ENCODE results near the gene EXD3. TPM values are rescaled to one million over a fixed set of nuclear protein-coding genes. Genes with fewer than 3 reads are reported as not detected.

The EXD3 gene
- polyA plus RNA-seq, 1 of the 3 experiments (the other 2 are of a cell fraction) = 11.5 TPM

- no peak overlapping the region for H3K9ac ChIP-seq
- POLR2A ChIA-PET = no interaction called here
- no peak overlapping the region for H2AFZ ChIP-seq (ENCODE audit: low read depth)
- TF ChIP-seq FOSL2 (IDR thresholded peaks at IDR 0.05; ENCODE audit: borderline replicate concordance, low read depth) (no peak), RAD21 (IDR thresholded peaks at IDR 0.05; ENCODE audit: low read length) (no peak), TEAD4 (IDR thresholded peaks at IDR 0.05; ENCODE audit: borderline replicate concordance, insufficient read depth) (no peak), FOXJ3 (CRISPR knock-in tag; IDR thresholded peaks at IDR 0.05) (no peak), TAF1 (IDR thresholded peaks at IDR 0.05; ENCODE audit: borderline replicate concordance, low read depth, low read length) (no peak), GATA2 (CRISPR knock-in tag; IDR thresholded peaks at IDR 0.05) (no peak), RXRA (IDR thresholded peaks at IDR 0.05; ENCODE audit: borderline replicate concordance, low read depth) (no peak), FOXM1 (IDR thresholded peaks at IDR 0.05; ENCODE audit: low read depth) (no peak), MXI1 (IDR thresholded peaks at IDR 0.05; ENCODE audit: low read depth, low read length) (no peak), IRF3 (IDR thresholded peaks at IDR 0.05; ENCODE audit: low read depth, low read length) (no peak), CHD2 (IDR thresholded peaks at IDR 0.05; ENCODE audit: low read length, partially characterized antibody) (no peak)
- TF ChIP-seq, protein P1, sequence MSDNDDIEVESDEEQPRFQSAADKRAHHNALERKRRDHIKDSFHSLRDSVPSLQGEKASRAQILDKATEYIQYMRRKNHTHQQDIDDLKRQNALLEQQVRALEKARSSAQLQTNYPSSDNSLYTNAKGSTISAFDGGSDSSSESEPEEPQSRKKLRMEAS (IDR thresholded peaks at IDR 0.05; ENCODE audit: low read depth) = no peak
- TF ChIP-seq, protein P2, sequence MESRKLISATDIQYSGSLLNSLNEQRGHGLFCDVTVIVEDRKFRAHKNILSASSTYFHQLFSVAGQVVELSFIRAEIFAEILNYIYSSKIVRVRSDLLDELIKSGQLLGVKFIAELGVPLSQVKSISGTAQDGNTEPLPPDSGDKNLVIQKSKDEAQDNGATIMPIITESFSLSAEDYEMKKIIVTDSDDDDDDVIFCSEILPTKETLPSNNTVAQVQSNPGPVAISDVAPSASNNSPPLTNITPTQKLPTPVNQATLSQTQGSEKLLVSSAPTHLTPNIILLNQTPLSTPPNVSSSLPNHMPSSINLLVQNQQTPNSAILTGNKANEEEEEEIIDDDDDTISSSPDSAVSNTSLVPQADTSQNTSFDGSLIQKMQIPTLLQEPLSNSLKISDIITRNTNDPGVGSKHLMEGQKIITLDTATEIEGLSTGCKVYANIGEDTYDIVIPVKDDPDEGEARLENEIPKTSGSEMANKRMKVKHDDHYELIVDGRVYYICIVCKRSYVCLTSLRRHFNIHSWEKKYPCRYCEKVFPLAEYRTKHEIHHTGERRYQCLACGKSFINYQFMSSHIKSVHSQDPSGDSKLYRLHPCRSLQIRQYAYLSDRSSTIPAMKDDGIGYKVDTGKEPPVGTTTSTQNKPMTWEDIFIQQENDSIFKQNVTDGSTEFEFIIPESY (IDR thresholded peaks at IDR 0.05; ENCODE audit: borderline replicate concordance, low read depth) = no peak
- H3K4me1 ChIP-seq (ENCODE audit: control insufficient read depth in 1 of 2, insufficient read depth in 2 of 2, low read depth in 1 of 2, low read length in 1 of 2) = no peaks in the 10 kb centered on the region
- H3F3A ChIP-seq (replicated peaks; ENCODE audit: insufficient read depth) = no peaks in the 10 kb centered on the region
- DNase-seq = no peak
- H3K9me3 ChIP-seq = no peaks in the 10 kb centered on the region
- H3K36me3 ChIP-seq (replicated peaks in 1 of 2; ENCODE audit: control insufficient read depth in 1 of 2, insufficient read depth in 2 of 2, low read length in 1 of 2) = no peaks in the 10 kb centered on the region
- H3K4me2 ChIP-seq = no peak overlapping the region
- no peaks in the 10 kb centered on the region for H4K20me1 ChIP-seq (ENCODE audit: insufficient read depth)
- no peaks in the 10 kb centered on the region for H3K79me2 ChIP-seq (ENCODE audit: insufficient read depth)
- H3K27me3 ChIP-seq (ENCODE audit: insufficient read depth) = no peaks in the 10 kb centered on the region
- H3K9me2 ChIP-seq = no peaks in the 10 kb centered on the region
- WGBS (ENCODE audit: low lambda C conversion rate) = 75% methylated on average over 11 of the region's 11 CpGs
- H3K4me3 ChIP-seq (ENCODE audit: low read depth in 2 of 2, low read length in 1 of 2) = no peak overlapping the region
- CTCF ChIA-PET = interaction anchor here (1.4 kb wide), 1 partner anchor 47 kb away, joined by 5 read pairs; the partner anchor contains the start of genes EXD3 and NOXA1
- no peak overlapping the region for H3K27ac ChIP-seq (ENCODE audit: low read depth in 2 of 2, low read length in 1 of 2)
Observed at GRCh38 chr9:137375321-137376058, 47.5 kb downstream of the EXD3 start.

Data from SK-N-SH (cell line).